Caco-2 (cell line): ENCODE measurements around the gene SEPTIN12. TPM values are rescaled to one million over a fixed set of nuclear protein-coding genes. Genes with fewer than 3 reads are reported as not detected.

ENCODE experiments used
- BruUV-seq: library from RNA; stranded (reverse); fragments of 400-500 nt; replicated peaks from 2 replicates; lab custom pipeline; 2021; lab: Mats Ljungman, UMichigan
- CTCF ChIA-PET: fragments of 300-600 bp; sonication (Branson Sonifier 250); formaldehyde crosslinking; loops from one replicate; lab custom pipeline; 2022; ENCODE audit warnings: antibody characterized with exemption; lab: Charles Lee
- POLR2A ChIA-PET: fragments of 300-600 bp; sonication (Branson Sonifier 250); formaldehyde crosslinking; loops from one replicate; lab custom pipeline; 2022; ENCODE audit warnings: antibody characterized with exemption; lab: Charles Lee
- DNase-seq, 2 experiments: peaks; one replicate each; pipeline versions ENCODE4 v3.0.0 to v3.0.0-alpha.2; 2020 to 2022
- H3K27me3 ChIP-seq: replicated peaks from 2 replicates; pipeline ENCODE4 v1.6.0; 2011; ENCODE audit warnings: low read length; ENCODE audit not compliant: control insufficient read depth, insufficient read depth
- H3K36me3 ChIP-seq: 2 replicates; pipeline ENCODE4 v1.5.1; 2011; ENCODE audit warnings: low read length; ENCODE audit not compliant: control insufficient read depth, insufficient read depth
- H3K4me1 ChIP-seq: fragments of 250-450 bp; sonication (Bioruptor Pico); 2 replicates; pipeline ENCODE4 v1.5.1; 2020; ENCODE audit warnings: mild to moderate bottlenecking
- H3K4me3 ChIP-seq: 2 replicates; pipeline ENCODE4 v1.5.1; 2011; ENCODE audit warnings: low read depth, mild to moderate bottlenecking, control low read depth, low read length
- H3K9me3 ChIP-seq: fragments of 250-450 bp; sonication (Bioruptor Pico); 2 replicates; pipeline ENCODE4 v1.5.1; 2020; ENCODE audit warnings: mild to moderate bottlenecking, moderate library complexity
- H3K27ac Mint-ChIP-seq: one replicate; pipeline ENCODE4 v1.8.0; 2022; ENCODE audit warnings: mixed read lengths; ENCODE audit not compliant: unreplicated experiment
- H3K27me3 Mint-ChIP-seq: one replicate; pipeline ENCODE4 v1.8.0; 2022; ENCODE audit warnings: mixed read lengths; ENCODE audit not compliant: insufficient read depth, unreplicated experiment
- H3K36me3 Mint-ChIP-seq: one replicate; pipeline ENCODE4 v1.8.0; 2022; ENCODE audit warnings: mild to moderate bottlenecking, mixed read lengths; ENCODE audit not compliant: insufficient read depth, unreplicated experiment
- H3K4me1 Mint-ChIP-seq: one replicate; pipeline ENCODE4 v1.8.0; 2022; ENCODE audit warnings: low read depth, mixed read lengths; ENCODE audit not compliant: unreplicated experiment
- H3K4me3 Mint-ChIP-seq: one replicate; pipeline ENCODE4 v1.8.0; 2022; ENCODE audit warnings: mild to moderate bottlenecking, moderate library complexity, mixed read lengths; ENCODE audit not compliant: unreplicated experiment
- H3K9me3 Mint-ChIP-seq: one replicate; pipeline ENCODE4 v1.8.0; 2022; ENCODE audit warnings: mixed read lengths; ENCODE audit not compliant: unreplicated experiment
- CTCF ChIP-seq, 2 experiments: fragments of 200-600 bp in 1 of 2; IDR thresholded peaks; 1 replicate in 1 of 2; 2 replicates in 1 of 2; pipeline versions ENCODE4 v1.5.1 to v1.8.0; 2011 to 2022; ENCODE audit warnings: antibody characterized with exemption in 1 of 2, control low read depth in 1 of 2, inconsistent platforms in 1 of 2, low read depth in 1 of 2, low read length in 1 of 2, mild to moderate bottlenecking in 1 of 2, moderate library complexity in 1 of 2; ENCODE audit not compliant: insufficient read depth in 1 of 2, severe bottlenecking in 1 of 2, unreplicated experiment in 1 of 2
- intact Hi-C: fragments of 100-400 bp; cut with micrococcal nuclease; formaldehyde crosslinking; loops from one replicate; pipeline ENCODE4 v1.10.0; 2022; ENCODE audit not compliant: unreplicated experiment
- total RNA-seq: library from RNA; stranded (reverse); gene quantifications from 2 replicates; pipeline ENCODE4 v1.2.3, GENCODE V29; 2022

Gene SEPTIN12
- total RNA-seq, 1 experiment from 2014 or later, result not detected

GRCh38 chr16:4826526-4826925 lies 38.4 kb upstream of the SEPTIN12 start:
- Histone ChIP-seq H3K4me3 (no peak overlapping the region), H3K9me3 (no peaks in the 10 kb centered on the region), H3K27me3 (no peaks in the 10 kb centered on the region), H3K4me1 (no peaks in the 10 kb centered on the region), H3K36me3 (peaks cover 4% of the 10 kb centered on the region; the same call in 1 of the 2 replicates)
- Mint-ChIP-seq H3K27ac (no peak overlapping the region), H3K4me3 (no peak overlapping the region), H3K27me3 (no peaks in the 10 kb centered on the region), H3K4me1 (no peaks in the 10 kb centered on the region), H3K36me3 (peaks cover 60% of the 10 kb centered on the region), H3K9me3 (no peaks in the 10 kb centered on the region)
- no peak for DNase-seq
- ChIA-PET CTCF (interaction anchor here (0.6 kb wide), 1 partner anchor 280 kb away, joined by 3 read pairs; no protein-coding TSS in a partner anchor), POLR2A (no interaction called here)
- no TSS peak for BruUV-seq
- intact Hi-C loops, result no loop called here
- no peak for TF ChIP-seq CTCF (IDR thresholded peaks at IDR 0.05; ENCODE audit: insufficient read depth in 1 of 2, low read depth in 1 of 2, low read length in 1 of 2, severe bottlenecking in 1 of 2, unreplicated experiment in 1 of 2)

- peaks cover 49% of the 10 kb centered on the region for H3K36me3 Mint-ChIP-seq
- Histone ChIP-seq H3K9me3 (no peaks in the 10 kb centered on the region), H3K36me3 (peaks cover 4% of the 10 kb centered on the region; the same call in 1 of the 2 replicates), H3K27me3 (no peaks in the 10 kb centered on the region), H3K4me1 (no peaks in the 10 kb centered on the region), H3K4me3 (no peak overlapping the region)
- H3K27me3 Mint-ChIP-seq, result no peaks in the 10 kb centered on the region
- ChIA-PET CTCF (no interaction called here), POLR2A (no interaction called here)
- intact Hi-C loops, result no loop called here
- DNase-seq, result no peak
- H3K27ac Mint-ChIP-seq, result no peak overlapping the region
- TF ChIP-seq CTCF (IDR thresholded peaks at IDR 0.05; ENCODE audit: insufficient read depth in 1 of 2, low read depth in 1 of 2, low read length in 1 of 2, severe bottlenecking in 1 of 2, unreplicated experiment in 1 of 2), result no peak
- no peak overlapping the region for H3K4me3 Mint-ChIP-seq
- no TSS peak for BruUV-seq
- no peaks in the 10 kb centered on the region for H3K4me1 Mint-ChIP-seq
- H3K9me3 Mint-ChIP-seq, result no peaks in the 10 kb centered on the region
These were observed 37.1 kb upstream of the SEPTIN12 start for GRCh38 chr16:4825196-4825595.

GRCh38 chr16:4820652-4821051 lies 32.5 kb upstream of the SEPTIN12 start:
- no peaks in the 10 kb centered on the region for H3K9me3 ChIP-seq
- H3K4me3 ChIP-seq, result no peak overlapping the region
- Mint-ChIP-seq H3K27me3 (no peaks in the 10 kb centered on the region), H3K4me1 (no peaks in the 10 kb centered on the region), H3K4me3 (no peak overlapping the region), H3K9me3 (no peaks in the 10 kb centered on the region), H3K27ac (peak overlapping the region; percentile 61), H3K36me3 (peaks cover 59% of the 10 kb centered on the region)
- no peaks in the 10 kb centered on the region for H3K4me1 ChIP-seq
- no peak for DNase-seq
- no peaks in the 10 kb centered on the region for H3K27me3 ChIP-seq
- CTCF ChIA-PET, result no interaction called here
- peaks cover 3% of the 10 kb centered on the region; the same call in 1 of the 2 replicates for H3K36me3 ChIP-seq
- POLR2A ChIA-PET, result no interaction called here
- intact Hi-C loops, result no loop called here
- no TSS peak for BruUV-seq
- no peak for TF ChIP-seq CTCF (IDR thresholded peaks at IDR 0.05; ENCODE audit: insufficient read depth in 1 of 2, low read depth in 1 of 2, low read length in 1 of 2, severe bottlenecking in 1 of 2, unreplicated experiment in 1 of 2)
